ENCODE results near the gene PAPPA.

GRCh38 chr9:116382053-116382452 is 228.5 kb downstream of the PAPPA start:
- TF ChIP-seq CTCF (conservative IDR thresholded peaks at IDR 0.05; ENCODE audit: low read length), result no peak
- TF ChIP-seq EZH2phosphoT487 (IDR thresholded peaks at IDR 0.05; ENCODE audit: borderline replicate concordance, low read depth, low read length), result no peak
